Spleen (tissue), 11 donors: ENCODE measurements around the gene GMDS. TPM values are rescaled to one million over a fixed set of nuclear protein-coding genes. Genes with fewer than 3 reads are reported as not detected.

Experiments used
- DNase-seq: peaks from one replicate; pipeline ENCODE4 v3.0.0-alpha.2; 2020
- H3K27ac ChIP-seq, 8 donors: fragments of 200-600 bp; sonication (generic) in 7 of 8; 1 replicate in 4 of 8; 2 replicates in 4 of 8; pipeline versions ENCODE4 v1.5.0 to v1.8.0; 2016 to 2021; ENCODE audit warnings: inconsistent platforms in 4 of 8, mild to moderate bottlenecking in 4 of 8, moderate library complexity in 1 of 8
- H3K27me3 ChIP-seq, 7 donors: fragments of 200-600 bp; sonication (generic) in 6 of 7; replicated peaks in 1 of 7; 1 replicate in 4 of 7; 2 replicates in 3 of 7; pipeline versions ENCODE4 v1.5.0 to v1.8.0; 2016 to 2021; ENCODE audit warnings: inconsistent platforms in 3 of 7, mild to moderate bottlenecking in 1 of 7
- H3K36me3 ChIP-seq, 6 donors: fragments of 200-600 bp; sonication (generic) in 5 of 6; 1 replicate in 4 of 6; 2 replicates in 2 of 6; pipeline versions ENCODE4 v1.5.0 to v1.8.0; 2016 to 2021; ENCODE audit warnings: inconsistent platforms in 2 of 6
- H3K4me1 ChIP-seq, 6 donors: fragments of 200-600 bp; sonication (generic) in 5 of 6; 1 replicate in 3 of 6; 2 replicates in 3 of 6; pipeline versions ENCODE4 v1.5.0 to v1.8.0; 2016 to 2021; ENCODE audit warnings: inconsistent platforms in 3 of 6
- H3K4me3 ChIP-seq, 8 donors: fragments of 200-600 bp; sonication (generic) in 7 of 8; 1 replicate in 4 of 8; 2 replicates in 4 of 8; pipeline versions ENCODE4 v1.5.0 to v1.8.0; 2016 to 2021; ENCODE audit warnings: inconsistent platforms in 4 of 8, mild to moderate bottlenecking in 4 of 8, moderate library complexity in 2 of 8
- H3K9me3 ChIP-seq, 8 donors: fragments of 200-600 bp; sonication (generic) in 7 of 8; 1 replicate in 4 of 8; 2 replicates in 4 of 8; pipeline versions ENCODE4 v1.5.0 to v1.8.0; 2016 to 2021; ENCODE audit warnings: inconsistent platforms in 4 of 8
- POLR2A ChIP-seq, 3 donors: fragments of 450-650 bp; IDR thresholded peaks; one replicate each; pipeline ENCODE4 v1.5.1; 2017; ENCODE audit warnings: antibody characterized with exemption in 3 of 3, mild to moderate bottlenecking in 1 of 3
- POLR2AphosphoS5 ChIP-seq, 3 donors: sonication (generic); formaldehyde crosslinking; IDR thresholded peaks; one replicate each; pipeline ENCODE4 v1.5.1; 2017; ENCODE audit warnings: antibody characterized with exemption in 3 of 3
- WGBS, 5 donors: extraction: QIAGEN DNeasy Blood & Tissue Kit in 3 of 5; methylation state at CpG; one replicate each; pipeline versions ENCODE4 v1.1.5 to v1.1.7; 2013 to 2018; 5-methylcytosine and 5-hydroxymethylcytosine counted together
- intact Hi-C: fragments of 100-400 bp; cut with DNase I; formaldehyde crosslinking; loops from one replicate; pipeline ENCODE4 v1.15.0; 2023; ENCODE audit warnings: low total_unique reads
- polyA plus RNA-seq, 3 donors: library from polyadenylated mRNA; stranded (reverse); fragments of 200-250 nt; gene quantifications; one replicate each; pipeline ENCODE4 v1.2.1, GENCODE V29; 2013
- total RNA-seq, 7 donors: library from RNA; depleted of rRNA in 3 of 7; stranded (reverse); fragments of >200 nt in 3 of 7; fragmentation: NEBNext Ultra II Directional in 4 of 7; extraction: Animal tissue kit (Norgen Biotek cat#: 25700) in 4 of 7; gene quantifications; one replicate each; pipeline versions ENCODE4 v1.1.0 to v1.2.1, GENCODE V29; 2016 to 2021
- TF ChIP-seq, protein P1 (sequence below), 11 experiments: fragments of 200-600 bp in 7 of 11; fragments of 450-650 bp in 4 of 11; sonication (generic) in 4 of 11; IDR thresholded peaks in 8 of 11; conservative IDR thresholded peaks in 3 of 11; 1 replicate in 7 of 11; 2 replicates in 4 of 11; pipeline versions ENCODE4 v1.4.0 to v1.8.0; 2016 to 2021; ENCODE audit warnings: antibody characterized with exemption in 11 of 11, inconsistent platforms in 4 of 11, mild to moderate bottlenecking in 1 of 11
- donor health status: healthy with polysubstance abuse.
- donor health status: DM: no; HTN: no; CAD: no; lungs with moderate emphysema.
- donor health status: DM: no; HTN: no; CAD: no.
- donor health status: Bipolar disorder and iron deficiency.
- donor health status: healthy.
- donor health status: DM: no; HTN: no; CAD: no.
- donor health status: DM: yes; HTN: yes; CAD: no.

Gene GMDS
- total and polyA plus RNA-seq, 10 donors = 9.1 to 30.8 (median 17.7) TPM

DNA sequence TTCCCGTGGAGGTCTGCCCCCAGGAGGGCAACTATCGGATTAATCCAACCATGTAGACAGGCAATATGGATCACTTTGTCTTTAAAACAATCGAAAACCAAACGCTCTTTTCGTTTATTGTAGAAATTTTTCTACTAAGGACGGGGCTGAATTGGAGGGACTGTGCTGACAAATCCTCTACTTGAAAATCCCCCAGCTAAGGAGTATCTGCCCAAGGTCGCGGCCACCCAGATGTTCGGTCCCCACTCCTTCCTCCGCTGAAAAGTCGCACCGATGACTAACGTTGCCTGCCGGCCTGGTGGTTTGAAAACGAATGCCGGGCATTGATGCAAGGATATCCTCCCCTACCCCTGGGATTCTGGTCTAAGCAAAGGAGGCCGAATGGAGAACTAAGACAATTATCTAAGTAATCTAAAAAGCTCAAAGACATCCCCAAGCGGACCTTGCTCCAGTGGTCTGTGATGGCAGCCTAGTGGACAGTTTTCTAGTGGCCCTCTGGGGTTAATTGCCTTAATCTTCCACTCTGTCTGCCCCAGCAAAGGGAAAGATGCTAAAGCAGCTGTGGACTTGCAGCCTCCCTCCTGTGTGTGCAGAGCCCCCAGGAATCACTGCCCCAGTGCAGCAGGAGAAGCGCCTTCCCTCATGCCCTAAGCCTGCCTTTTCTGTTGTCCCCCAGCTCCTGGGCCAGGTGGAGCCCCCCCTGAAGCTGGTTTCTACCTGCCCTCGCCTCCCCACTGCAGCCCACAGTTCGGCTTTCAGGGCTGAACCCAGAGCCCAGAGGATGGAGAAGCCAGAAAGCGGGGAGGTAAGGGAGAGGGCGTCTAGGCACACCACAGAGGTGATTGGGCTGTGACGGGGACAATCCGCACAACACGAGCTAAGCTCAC is 639.3 kb downstream of the GMDS start:
- Histone ChIP-seq H3K36me3 (no peaks in the 10 kb centered on the region), H3K27ac (no peak overlapping the region), H3K9me3 (no peaks in the 10 kb centered on the region), H3K4me3 (no peak overlapping the region), H3K27me3 (peaks cover 19 to 100% (median 91%) of the 10 kb centered on the region in 7 donors), H3K4me1 (peaks cover 19 to 77% (median 58%) of the 10 kb centered on the region in 6 donors)
- no peak for TF ChIP-seq POLR2AphosphoS5 (IDR thresholded peaks at IDR 0.05)
- TF ChIP-seq, protein P1, sequence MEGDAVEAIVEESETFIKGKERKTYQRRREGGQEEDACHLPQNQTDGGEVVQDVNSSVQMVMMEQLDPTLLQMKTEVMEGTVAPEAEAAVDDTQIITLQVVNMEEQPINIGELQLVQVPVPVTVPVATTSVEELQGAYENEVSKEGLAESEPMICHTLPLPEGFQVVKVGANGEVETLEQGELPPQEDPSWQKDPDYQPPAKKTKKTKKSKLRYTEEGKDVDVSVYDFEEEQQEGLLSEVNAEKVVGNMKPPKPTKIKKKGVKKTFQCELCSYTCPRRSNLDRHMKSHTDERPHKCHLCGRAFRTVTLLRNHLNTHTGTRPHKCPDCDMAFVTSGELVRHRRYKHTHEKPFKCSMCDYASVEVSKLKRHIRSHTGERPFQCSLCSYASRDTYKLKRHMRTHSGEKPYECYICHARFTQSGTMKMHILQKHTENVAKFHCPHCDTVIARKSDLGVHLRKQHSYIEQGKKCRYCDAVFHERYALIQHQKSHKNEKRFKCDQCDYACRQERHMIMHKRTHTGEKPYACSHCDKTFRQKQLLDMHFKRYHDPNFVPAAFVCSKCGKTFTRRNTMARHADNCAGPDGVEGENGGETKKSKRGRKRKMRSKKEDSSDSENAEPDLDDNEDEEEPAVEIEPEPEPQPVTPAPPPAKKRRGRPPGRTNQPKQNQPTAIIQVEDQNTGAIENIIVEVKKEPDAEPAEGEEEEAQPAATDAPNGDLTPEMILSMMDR (IDR thresholded peaks at IDR 0.05 in 8 of 11, conservative IDR thresholded peaks at IDR 0.05 in 3 of 11) = no peak
- no peak for TF ChIP-seq POLR2A (IDR thresholded peaks at IDR 0.05)
- peak; percentile 63 for DNase-seq
- 10 to 12% (median 11%) methylated on average over 26 of the region's 26 CpGs for WGBS, 5 donors
- intact Hi-C loops = loop anchor here (2.0 kb wide), 1 partner anchor 591 kb away; no protein-coding TSS in a partner anchor

DNA sequence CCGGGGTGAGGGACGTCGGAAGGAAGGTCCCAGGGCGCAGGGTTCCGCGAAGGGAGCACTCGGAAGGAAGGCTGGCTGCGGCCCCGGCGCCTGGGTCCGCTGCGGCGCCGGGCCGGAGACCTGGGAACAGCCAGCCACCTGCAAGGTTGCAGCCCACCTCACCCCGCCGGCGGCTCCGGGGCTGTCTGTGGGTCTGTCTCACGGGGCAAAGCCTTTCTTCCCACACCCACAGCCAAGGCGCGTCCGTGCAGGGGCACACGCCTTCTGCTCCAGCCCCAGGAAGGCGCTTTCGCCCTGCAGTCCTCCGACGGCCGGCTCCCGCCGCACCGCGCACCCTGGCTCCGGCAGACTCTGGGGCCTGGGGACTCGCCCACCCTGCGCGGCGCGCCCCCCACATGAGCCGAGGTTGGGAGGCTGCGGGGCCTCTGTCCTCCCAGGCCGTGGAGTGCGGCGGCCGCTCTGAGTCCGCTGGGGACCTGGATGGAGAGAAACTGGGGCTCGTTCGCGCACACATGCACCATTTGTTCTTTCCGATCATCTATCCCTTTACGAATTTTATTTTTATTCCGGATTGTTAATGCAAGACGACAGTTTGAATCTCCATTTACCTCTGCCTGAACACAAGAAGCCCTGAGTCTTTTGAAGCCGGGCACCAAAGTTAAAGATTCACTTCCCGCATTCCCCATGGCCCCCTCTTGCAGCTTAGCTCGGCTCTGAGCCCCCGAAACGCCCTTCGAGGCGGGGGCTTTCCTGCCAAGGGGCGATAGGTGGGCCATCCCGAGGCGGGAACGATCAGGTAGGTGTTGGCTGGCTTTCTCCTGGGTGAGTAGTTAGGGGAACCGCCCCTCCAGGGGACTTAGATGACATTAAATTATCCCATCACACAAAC is 640.2 kb downstream of the GMDS start:
- Histone ChIP-seq H3K27ac (no peak overlapping the region), H3K4me1 (peaks cover 19 to 68% (median 50%) of the 10 kb centered on the region in 6 donors), H3K4me3 (peak overlapping the region in 7 of 8 donors; percentile 30 to 69 (median 48)), H3K36me3 (no peaks in the 10 kb centered on the region), H3K27me3 (peaks cover 19 to 99% (median 88%) of the 10 kb centered on the region in 7 donors), H3K9me3 (no peaks in the 10 kb centered on the region)
- 4 to 9% (median 6%) methylated on average over 35 to 65 of the region's 65 CpGs for WGBS, 5 donors
- intact Hi-C loops = loop anchor here (2.0 kb wide), 1 partner anchor 592 kb away; no protein-coding TSS in a partner anchor
- TF ChIP-seq POLR2A (IDR thresholded peaks at IDR 0.05) (no peak), POLR2AphosphoS5 (IDR thresholded peaks at IDR 0.05) (peak in 1 of 3 donors; percentile 24)
- peak; percentile 61 for DNase-seq

DNA sequence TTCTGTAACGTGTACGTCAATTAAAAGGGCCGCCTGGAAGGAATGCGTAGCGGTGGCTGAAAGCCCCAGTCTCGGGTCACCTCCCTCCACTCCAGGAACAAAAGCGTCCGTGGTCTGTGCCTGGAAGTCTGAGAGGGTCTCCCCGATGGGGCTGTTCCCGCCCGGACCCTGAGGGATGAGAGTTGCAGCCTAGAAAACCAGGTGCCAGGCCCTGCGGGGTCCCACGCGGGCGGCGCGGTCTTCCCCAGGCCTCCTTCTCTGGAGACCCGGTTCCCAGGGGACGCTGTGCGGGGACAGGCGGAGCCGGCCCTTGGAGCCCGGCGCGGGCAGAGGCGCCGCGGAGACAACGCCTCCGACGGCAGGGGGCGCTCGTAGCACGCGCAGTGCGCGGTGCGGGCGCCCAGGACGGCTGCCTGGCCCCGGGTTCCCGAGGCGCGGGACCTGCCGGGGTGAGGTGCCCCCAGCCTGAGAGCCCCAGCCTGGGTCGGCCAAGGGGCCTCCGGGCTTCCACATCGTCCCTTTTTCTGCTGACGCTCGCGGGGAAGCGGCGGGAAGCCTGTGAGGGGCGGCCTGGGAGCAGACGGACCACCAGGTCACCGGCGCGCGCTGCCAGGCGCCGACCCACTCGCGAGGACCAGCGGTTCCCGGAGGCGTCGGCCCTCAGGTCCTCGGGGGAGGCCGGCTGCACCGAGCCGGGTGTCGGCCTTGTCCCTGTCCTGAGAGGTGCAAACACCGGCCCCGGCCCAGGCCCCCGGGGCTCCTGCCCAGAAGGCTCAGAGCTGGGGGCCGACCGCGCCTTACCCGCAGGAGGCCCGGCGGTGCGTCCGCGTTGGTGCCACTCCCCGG is 641.0 kb downstream of the GMDS start:
- H3K36me3 ChIP-seq = no peaks in the 10 kb centered on the region
- H3K4me1 ChIP-seq = peaks cover 19 to 62% (median 48%) of the 10 kb centered on the region in 6 donors
- no peaks in the 10 kb centered on the region for H3K9me3 ChIP-seq
- 1 to 5% (median 2%) methylated on average over 16 to 85 of the region's 85 CpGs for whole genome bisulfite sequencing, 5 donors
- TF ChIP-seq, protein P1 (IDR thresholded peaks at IDR 0.05 in 8 of 11, conservative IDR thresholded peaks at IDR 0.05 in 3 of 11) = peak; percentile 44 to 99 (median 94)
- no peak for TF ChIP-seq POLR2A (IDR thresholded peaks at IDR 0.05)
- intact Hi-C loops = loop anchor here (2.0 to 5.0 kb wide), 2 partner anchors 498 to 592 kb away; no protein-coding TSS in a partner anchor
- peak; percentile 94 for DNase-seq
- peaks cover 19 to 99% (median 87%) of the 10 kb centered on the region in 7 donors for H3K27me3 ChIP-seq
- H3K27ac ChIP-seq = no peak overlapping the region
- H3K4me3 ChIP-seq = peak overlapping the region in 7 of 8 donors; percentile 30 to 69 (median 48)
